IPS-NIHi11 (cell line): Measurements from ENCODE around the gene DNAJC15.
A peak's percentile ranks its signal among the peaks of the same experiment; 100 is the strongest.

ENCODE experiments used
- DNase-seq: peaks from one replicate; pipeline ENCODE4 v3.0.0; 2012; ENCODE audit warnings: mixed read lengths, low spot score

Gene DNAJC15

DNA sequence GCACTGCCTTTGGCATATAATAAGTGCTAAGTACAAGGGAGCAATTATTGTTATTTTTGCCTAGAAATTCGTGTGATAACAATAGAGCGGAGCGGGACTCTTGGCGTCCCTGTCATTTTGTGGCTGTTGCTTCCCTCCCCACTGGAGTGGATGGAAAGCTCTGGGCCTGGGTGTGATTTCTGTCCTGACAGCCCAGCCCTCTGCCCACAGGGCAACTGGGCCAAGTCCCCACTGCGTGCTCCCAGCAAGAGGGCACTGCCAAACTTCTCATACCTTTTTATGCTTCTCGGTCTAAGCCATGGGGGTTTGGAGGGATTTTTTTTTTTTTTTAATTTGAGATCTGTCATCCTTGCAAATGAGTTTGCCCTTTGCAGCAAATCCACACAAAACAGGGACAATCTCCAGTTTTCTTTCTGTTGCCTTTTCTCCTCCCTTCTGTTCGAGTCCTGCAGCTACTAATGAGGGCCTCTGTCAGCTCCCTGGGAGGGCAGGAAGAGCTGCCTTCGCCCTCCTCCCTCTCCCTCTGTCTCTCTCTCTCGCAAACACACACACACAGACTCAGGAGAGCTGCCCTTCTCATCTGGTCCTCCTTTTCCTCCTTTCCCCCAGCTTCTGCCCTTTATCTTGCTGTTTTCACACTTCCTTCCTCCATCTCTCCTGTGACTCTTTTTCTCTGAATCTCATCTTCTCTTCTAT lies 103.9 kb downstream of the DNAJC15 start:
- DNase-seq, result no peak

DNA sequence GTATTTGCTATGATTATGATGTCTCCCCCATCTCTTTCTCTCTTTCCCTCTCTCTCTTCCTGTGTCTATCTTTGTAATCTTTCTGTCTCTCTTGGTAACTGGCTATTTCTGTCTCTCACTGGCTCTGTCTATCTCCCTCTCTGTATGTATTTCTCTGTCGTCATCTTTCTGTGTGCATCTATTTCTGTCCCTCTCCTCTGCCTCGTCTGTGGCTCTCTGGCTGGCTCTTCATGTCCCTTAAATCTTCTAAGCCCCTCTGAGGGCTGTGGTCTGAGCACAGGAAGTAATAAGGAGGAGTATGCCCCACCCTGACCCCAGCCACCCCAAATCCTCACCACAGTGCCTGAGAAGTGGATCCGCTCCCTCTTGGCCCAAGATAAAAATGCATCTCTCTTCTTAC lies 104.4 kb downstream of the DNAJC15 start:
- DNase-seq, result no peak

DNA sequence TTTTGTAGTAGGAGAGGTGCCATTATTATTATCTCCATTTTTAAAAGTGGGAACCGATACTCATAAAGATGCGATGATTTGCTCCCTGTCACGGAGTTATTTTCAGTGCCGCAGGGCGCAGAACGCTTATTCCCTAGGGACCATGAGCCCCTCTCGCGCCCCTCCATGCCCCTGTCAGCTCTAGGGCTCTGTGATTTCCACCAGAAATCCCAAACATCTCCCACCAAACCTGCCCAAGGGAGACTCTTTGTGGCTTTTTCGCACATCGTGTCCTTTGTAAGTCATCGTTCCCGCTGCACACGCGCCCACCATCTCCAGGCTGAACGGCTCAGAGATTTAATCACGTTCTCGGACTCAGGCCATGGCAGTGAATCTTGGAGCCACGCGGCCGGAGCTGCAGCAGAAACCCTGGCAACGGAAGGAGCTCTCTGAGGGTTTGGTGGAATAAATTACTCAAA lies 105.1 kb downstream of the DNAJC15 start:
- DNase-seq, result no peak

DNA sequence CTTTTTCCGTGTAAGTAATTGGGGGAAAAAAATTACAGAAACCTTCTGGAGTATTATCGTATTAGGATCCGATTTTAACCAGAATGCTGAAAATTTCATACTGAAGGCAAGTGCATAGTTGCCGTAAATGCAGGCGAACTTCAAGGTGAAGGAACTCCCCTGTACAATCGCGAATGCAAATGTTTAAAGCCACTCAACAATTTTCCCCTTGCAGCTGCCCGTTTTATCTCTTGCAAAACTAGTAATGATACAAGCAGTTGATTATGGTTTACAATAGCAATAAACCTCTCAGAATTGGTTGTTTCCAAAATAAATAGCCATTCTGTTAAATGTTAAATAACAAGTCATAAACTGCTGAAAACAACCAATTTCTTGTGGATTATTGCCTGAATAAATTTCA lies 105.7 kb downstream of the DNAJC15 start:
- DNase-seq, result no peak

DNA sequence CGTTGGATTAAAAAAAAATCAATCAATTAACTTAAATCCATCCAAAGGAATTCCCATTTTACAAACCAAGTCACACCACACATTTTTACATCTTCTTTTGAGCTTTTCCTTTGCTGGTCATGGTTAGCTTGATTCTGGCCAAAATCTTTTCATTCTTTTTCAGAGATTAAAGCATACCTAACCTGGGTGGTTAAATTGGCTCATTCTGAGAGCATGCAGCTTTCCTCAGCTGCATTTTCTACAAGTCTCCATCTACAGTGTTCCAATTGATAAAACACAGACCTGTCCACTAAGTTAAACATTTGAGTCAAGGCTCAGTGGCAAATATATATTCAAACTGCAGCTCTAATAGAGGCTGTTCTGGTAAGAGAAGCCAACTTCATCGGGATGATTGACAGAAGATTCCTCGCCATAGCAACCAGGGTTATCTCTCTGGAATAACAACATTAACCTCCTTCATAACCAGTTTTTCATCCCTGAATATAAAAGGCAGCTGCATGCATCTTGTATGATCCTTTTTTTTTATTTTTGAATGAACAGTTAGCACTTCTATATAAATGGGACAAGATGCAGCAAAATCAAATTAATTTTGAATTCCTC lies 106.2 kb downstream of the DNAJC15 start:
- no peak for DNase-seq

DNA sequence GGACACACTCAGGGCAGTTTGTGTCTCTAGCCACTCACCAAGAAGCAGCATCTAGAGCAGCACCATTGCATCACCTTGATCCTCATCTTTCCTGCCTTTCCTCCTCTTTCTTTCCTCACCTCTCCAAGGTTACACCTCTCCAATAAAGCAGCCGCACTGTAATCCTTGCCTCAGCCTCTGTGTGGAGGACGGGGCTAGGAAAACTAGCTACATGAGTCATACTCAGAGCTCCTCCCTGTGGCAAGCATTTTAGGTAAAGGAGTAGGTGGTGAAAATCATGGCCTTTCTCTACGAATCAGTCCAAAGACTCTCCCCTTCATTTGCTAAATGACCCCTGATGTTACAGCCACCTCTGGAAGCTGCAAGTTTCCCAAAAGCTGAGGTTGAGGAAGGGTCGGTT lies 108.9 kb downstream of the DNAJC15 start:
- DNase-seq, result peak; percentile 74

DNA sequence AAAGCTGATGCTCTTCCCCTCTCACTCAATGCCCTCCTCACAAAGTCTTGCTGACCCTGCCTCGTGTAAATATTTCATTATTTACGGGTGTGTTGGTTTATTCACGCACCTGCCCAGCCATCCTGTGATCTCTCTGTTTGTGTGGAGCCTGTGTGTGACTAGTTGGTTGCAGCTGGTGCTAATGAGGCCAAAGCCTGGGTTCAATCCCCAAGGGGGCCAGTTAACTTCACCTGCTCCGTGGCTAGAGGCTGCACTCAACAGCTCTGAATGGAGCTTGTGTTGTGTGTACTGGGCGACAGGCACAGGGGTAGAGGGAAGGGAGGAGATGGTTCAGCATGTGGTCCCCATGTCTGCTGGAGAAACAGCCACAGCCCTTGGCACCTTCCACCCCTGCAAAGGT lies 109.5 kb downstream of the DNAJC15 start:
- DNase-seq, result no peak

DNA sequence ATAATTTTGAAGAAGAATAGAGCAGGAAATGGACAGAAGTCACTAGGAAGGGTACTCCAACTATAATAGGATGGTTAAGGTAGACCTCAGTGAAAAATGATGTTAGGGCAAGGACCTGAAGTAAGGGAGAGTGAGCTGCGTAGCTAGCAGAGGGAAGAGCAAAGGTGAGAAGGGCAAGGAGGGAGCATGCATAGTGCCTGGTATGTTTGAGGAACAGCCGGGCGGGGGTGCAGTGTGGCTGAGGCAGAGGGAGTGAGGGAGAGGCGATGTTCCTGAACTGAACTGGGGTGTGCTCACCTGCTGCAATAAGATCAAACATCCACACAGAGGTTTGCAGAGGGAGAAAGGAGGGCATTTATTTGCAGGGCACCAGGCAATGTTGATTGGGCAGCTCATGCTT lies 110.4 kb downstream of the DNAJC15 start:
- DNase-seq, result no peak

DNA sequence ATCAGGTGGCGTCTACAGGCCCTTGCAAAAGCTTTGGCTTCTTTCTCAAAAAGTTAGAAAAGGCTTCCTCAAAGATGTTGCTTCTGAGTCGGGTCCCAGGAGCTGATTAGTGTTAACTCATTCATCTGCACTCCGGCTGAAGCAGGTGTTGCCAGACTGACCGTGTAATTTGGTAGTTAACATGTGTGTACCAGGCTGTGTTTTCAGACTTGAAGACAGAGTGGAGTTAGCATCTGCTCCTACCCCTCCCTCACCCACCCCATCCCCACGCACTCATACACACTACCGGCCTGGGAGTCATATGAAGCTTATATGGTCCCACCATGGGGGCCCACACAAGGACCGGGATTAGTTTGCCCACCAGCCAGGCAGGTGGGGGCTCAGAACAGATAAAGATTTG lies 111.5 kb downstream of the DNAJC15 start:
- no peak for DNase-seq

DNA sequence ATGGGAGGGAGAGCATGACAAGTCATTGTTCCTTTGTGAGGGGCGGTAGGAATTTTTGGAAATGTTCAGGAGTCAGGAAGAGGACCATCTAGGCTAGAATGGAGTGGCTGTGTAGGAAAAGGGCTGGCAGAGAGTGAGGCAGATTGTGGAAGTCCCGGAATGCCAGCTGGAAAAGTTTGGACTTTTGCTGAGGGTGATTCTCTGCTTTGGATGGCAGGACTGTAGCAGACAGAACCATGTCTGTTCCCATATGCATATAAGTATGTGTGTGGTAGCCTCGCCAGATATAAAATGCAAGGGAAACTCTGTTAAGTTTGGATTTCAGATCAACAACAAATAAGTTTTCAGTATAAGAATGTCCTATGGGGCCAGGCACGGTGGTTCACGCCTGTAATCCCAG lies 112.1 kb downstream of the DNAJC15 start:
- no peak for DNase-seq

DNA sequence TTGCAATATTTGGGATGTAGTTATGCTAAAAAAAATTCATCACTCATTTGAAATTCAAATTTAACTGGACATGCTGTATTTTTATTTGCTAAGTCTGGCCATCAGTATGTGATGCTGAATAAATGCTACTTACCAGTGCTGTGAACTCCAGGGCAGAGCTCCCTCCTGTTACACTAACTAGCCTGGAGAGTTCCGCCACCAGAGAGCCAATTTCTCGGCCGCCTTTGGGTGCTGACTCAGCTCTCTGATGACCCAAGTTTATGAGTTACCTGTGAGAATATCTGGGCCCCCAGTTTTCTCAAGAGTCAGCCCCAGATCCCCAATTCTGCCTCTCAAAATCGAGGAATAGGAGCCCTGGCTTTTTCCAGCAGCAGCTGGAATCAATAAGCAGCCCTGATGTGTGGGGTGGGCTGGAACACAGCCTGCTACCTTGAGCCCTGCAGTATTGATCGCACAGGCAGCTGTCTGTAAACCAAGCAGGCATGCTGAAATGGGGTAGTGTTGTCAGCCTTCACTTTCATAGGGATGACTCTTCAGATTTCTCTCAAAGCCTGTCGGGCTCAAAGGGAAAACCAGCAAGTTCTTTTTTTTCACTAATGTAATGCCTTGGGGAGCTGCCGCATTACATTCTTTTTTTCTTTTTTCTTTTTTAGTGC lies 113.7 kb downstream of the DNAJC15 start:
- DNase-seq, result no peak

DNA sequence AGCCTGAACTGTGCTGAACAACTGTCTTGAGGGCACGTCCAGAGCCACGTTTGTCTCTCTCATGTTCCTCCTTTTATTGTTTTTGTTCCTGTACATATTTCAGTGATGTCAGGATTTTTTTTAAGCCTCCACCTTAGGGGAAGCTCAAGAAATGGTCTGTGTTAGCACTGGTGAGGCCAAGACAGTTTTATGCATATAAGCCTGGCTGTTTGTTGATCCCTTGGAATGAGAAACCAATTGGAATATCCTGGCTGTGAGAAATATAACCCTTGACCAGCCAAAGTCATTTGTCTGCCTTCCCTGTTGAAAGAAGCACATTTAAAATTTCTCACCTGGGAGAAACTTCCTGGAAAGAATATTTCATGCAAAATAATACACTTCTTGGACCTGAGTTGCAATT lies 115.8 kb downstream of the DNAJC15 start:
- DNase-seq, result no peak

DNA sequence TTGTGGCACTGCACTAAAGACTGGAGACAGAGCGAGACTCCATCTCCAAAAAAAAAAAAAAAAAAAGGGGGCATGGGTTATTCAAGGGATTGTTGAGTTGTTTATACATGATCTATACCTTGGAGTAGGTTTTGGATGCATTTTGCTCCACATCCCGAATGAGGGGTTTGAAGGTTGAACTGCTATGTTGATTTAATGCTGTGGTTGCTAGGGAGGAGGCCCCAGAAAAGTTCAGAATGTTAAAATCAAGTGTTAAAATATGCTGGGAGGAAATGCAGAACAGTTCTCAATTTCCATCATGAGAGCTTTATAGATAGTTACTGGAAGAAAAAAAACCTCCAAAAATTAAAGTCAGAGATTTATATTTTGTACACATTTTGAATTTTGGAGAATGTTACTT lies 116.5 kb downstream of the DNAJC15 start:
- no peak for DNase-seq

DNA sequence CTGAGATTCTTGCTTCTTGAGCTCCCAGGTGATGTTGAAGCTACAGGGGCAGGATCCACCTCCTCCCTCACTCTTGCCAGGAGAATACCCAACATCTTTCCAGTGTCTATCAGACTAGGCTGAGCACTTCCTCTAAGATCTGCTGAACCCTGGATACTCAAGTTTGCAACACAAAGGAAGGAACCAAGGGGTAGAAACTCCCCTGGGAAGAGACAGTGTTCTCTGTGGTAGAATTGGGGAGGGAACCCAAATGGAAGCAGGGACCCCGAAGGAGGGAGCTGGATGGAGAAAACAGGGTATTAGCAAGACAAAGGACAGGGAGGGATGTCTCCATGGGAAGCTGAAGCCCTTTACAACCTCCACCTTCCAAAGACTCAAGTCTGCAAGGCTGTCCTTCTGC lies 117.6 kb downstream of the DNAJC15 start:
- DNase-seq, result peak; percentile 55

DNA sequence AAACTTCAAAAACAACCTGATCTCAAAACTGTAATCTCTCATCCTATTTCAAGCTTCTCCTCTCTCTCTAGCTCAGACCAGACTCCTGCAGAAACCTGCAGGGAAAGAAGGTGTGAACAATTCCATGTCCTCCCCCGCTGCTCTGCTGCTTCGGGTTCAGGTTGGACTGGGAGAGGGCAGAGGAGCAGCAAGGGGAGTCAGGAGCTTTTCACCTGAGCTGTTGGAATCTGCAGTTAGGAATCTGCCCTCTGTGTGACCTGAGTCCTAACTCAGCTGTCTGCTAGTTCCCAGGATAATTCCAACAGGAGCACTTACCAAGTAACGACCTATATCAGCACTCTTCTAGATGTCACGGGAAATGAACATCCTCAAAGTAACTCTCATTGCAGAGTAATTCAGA lies 118.3 kb downstream of the DNAJC15 start:
- DNase-seq, result no peak

DNA sequence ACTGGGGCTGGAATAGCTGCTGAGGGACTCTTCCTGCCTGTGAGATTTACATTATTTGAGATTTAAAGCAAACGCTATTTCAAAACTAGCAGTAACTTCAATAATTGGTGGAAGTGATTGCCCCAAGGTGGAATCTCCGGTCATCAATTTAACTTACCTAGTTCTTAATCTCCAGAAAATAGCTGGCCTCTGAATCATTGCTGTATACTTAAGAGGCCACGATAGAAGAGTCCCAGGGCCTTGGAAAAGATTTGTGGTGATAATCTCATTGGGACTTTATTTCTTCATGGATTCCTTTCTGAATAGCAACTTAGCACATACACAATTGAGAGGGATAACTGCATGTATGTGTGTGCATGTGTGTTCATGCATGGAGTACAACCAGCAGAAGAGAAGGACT lies 120.2 kb downstream of the DNAJC15 start:
- DNase-seq, result no peak

DNA sequence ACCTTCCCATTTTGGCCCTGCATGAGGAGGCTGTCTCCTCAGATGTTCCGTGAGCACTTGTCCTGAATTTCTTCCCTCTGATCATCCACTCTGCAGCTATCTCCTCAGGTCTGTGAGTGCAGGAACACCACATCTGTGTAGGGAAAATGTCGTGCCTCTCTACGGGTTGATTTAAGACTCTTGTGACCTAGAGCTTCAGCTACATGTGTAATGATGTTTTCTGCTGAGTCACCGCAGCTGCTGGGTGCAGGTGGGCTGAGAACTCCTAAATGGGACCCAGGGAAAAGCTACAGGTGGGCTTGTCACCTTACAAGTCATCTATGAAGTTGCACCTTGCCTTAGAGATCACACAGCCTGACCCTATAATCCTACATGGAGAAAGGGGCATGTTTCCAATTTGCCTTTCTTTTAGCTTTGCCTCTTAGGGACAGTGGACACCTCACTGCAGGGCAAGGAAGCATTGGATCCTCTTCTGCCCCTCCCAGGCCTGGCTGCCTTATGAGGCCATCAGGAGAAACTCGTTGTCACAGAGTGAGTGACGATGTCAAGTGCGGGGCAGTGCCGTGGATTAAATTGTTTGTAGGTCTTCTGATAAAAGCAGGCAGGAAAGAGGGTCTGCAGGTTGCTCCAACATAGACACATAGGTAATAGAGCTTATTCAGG lies 122.3 kb downstream of the DNAJC15 start:
- DNase-seq, result no peak

DNA sequence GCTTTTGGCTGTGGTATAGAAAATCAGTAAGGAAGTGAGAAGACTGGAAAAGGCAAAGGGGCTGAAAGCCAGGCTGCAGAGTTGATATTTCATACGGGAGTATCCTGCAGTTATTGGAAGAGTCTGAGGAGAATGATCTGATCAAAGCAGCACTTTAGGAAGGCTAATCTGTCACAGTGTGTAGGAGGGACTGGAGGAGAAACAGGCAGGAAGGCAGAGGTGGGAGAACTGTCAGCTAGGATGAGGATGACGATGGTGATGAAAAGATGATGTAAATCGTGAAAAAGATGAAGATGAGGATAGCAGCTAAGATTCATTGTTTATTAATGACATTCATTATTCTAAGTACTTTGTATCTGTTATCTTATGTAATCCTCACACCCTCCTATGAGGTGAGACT lies 123.0 kb downstream of the DNAJC15 start:
- no peak for DNase-seq

DNA sequence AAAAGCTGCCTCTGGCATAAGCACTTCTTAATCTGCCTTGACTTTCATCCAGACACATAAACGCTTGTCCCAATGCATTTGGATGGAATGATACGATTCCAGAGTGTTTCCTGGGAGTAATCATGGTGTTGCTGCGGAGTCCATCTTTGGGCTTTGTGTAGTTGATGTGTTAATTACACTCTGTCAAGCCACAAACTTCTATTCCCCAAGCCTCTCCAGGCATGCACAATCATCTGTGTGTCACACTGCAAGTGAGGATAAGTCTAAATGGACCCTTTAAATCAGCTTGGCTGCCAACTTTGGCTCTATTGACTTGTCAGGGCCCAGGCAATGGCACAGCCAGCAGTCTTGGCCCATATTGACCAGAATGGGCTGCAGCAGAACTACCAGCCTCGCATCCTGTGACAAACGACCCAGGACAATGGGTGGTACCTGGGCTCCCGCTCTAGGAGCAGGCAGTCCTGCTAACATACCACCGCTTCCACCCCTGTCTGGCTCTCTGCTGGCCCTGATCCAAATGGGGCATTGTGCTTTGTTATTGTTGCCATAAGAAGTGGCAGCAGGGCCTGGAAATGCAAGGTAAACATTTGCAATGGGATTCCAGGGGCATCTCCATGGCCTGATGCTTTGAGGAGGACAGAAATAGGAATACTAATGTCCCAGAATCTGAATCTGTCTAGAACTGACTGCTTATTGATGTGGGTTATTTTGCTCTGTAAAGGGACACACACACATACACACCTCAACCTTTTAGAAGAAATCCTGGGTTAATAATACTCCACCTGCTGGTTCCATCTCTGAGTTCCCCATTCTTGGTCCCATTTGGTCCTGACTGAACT lies 127.2 kb downstream of the DNAJC15 start:
- no peak for DNase-seq

DNA sequence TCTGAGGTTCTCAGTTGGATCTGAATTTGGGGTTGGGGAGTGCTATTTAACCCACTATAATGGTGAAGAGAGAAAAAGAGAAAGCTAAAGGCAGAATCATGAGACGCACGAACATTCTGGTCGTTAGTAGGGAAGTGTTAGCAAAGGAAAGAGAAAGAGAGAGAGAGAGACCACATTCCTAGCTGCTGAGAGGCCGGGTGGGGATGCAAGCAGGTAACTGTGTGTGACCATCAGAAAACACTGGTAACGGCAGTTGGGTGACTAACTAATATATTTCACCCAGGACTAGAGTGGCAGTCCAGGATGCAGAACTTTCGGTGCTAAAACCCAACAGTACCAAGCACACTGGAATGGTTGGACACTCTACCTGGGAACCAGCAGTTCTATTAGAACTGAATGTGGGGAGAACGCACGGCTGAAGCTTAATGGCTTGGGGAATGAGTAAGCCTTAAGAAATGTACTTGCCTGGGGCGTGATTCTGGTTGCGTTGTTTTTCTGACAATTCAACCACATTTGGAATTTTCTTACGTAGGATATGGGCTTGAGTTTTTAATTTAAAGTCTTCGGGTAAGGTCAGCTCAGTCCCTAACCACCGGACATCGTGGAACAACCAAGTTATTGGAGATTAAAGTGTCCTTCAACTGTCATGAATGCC lies 130.2 kb downstream of the DNAJC15 start:
- DNase-seq, result no peak

DNA sequence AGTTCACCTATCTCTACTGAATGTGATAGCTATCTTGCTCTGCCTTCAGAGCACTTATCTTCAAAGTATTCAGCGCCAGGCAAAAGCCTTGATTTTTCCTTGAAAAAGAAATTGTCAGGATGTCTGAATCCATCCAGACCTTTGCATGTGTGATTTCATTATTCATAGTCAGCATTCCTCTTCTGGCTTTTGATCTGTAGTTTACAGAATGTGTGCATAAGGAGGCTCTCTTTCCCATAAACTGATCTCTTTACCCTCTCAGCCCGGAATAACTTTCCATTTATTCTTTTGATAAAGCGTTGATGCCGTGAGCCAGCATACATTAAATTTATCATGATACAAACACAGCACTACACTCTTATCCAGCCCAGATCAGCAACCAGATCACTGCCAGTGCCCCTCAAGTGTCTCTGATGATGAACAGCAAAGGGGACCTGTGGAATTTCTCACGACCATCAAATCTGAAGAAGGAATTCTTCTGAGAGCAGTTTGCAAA lies 130.8 kb downstream of the DNAJC15 start:
- no peak for DNase-seq
